Jurkat, Clone E6-1 (cell line): ENCODE measurements around the gene FCGBP.
A peak's percentile ranks its signal among the peaks of the same experiment; 100 is the strongest.
"Not testable (repeated sequence)": the region's sequence is repeated elsewhere in the genome, so short reads cannot be mapped to it uniquely, and the experiment has no call there.

Experiments
- DNase-seq: peaks from one replicate; pipeline ENCODE4 v3.0.0-alpha.2; 2011; ENCODE audit warnings: low read depth, low spot score
- H3K4me3 ChIP-seq: 2 replicates; pipeline ENCODE4 v1.5.1; 2011; ENCODE audit warnings: mild to moderate bottlenecking, low read length, control low read depth, moderate library complexity

The FCGBP gene

DNA sequence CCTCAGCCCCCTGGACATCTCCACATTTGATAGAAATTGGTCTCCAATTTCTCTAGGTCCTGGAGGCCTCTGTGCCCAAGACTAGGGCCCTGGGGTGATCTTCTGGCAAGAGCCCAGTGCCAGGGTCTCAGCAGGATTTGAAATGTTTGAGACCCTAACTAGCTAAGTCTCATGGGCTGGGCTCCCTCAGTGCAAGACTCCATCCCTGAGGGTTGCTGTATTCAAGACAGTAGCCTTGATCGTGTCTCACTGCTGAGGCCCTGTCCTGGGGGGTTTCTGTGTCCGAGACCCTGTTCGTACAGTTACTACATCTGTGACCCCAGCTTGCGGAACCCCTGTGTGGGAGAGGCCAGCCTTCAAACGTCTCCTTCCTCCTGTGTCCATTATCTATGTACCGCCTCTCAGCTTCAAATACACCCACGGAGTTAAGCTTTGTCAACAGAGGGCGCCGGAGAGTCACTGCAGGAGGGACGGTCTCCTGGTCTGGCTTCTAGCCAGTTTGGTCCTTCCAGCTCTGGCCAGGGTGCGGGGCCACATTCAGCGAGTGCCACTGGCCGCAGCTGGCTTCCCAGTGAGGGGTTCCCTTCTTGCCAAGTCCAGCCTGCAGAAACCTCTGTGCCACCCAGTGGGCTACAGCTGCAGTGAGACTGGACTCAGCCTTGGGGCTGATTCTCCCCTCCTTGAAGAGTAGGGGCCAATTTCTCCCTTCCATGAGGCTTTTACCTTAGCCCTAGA is 36.8 kb downstream of the FCGBP start:
- not testable (repeated sequence) for H3K4me3 ChIP-seq, DNase-seq

DNA sequence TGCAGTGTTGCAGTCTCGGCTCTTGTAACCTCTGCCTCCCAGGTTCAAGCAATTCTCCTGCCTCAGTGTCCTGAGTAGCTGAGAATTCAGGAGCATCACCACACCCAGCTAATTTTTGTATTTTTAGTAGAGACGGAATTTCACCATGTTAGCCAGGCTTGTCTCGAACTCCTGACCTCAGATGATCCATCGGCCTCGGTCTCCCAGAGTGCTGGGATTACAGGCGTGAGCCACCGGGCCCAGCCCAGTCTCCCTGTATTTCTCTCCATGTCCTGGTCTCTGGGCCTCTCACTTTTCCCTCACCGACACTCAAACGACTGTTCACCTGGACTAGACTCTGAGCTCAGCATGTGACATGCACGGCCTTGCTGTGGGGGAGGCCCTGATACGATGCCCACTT is 39.3 kb downstream of the FCGBP start:
- H3K4me3 ChIP-seq, DNase-seq: not testable (repeated sequence)

- H3K4me3 ChIP-seq, DNase-seq: not testable (repeated sequence)
Observed at GRCh38 chr19:39894236-39894606, 40.2 kb downstream of the FCGBP start.

DNA sequence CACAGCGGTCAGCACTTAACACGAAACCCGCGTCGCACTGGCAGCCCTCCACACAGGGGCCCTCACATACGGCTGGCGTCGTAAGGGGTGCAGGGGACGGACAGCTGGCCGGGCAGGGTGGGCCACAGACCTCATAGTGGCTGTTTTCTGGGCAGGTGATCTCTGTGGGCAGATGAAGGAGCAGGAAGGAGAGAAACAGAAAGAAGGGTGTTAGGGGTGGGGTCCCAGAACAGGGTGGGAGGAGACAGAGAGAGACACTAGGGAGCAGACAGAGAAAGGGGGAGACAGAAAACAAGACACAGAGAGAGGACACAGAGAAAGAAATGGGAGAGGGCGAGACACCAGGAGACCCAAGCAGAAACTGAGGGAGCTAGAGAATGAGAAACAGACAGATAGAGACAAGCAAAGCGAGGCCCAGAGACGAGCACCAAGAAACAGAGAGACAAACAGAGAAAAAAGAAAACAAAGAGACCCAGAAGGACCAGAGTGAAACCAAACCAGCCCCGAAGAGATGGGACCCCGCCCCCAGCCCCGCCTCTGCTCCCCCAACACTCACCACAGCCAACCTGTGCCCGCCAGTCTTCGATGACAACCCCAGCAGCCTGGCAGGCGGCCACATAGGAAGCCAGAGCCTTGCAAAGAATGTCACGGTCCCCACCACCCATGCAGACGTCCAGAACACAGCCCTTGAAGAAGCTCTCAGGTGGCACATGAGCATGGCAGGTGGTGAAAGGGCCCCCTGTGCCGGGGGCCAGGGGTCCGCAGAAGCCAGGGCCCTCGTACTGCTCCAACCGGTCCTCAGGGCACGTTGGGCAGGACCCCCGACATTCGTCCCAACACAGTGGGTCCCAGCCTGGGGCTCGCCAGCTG is 40.8 kb downstream of the FCGBP start:
- not testable (repeated sequence) for H3K4me3 ChIP-seq
- DNase-seq = peak; percentile 5

GRCh38 chr19:39892506-39892902 is 41.9 kb downstream of the FCGBP start:
- H3K4me3 ChIP-seq, DNase-seq: not testable (repeated sequence)

DNA sequence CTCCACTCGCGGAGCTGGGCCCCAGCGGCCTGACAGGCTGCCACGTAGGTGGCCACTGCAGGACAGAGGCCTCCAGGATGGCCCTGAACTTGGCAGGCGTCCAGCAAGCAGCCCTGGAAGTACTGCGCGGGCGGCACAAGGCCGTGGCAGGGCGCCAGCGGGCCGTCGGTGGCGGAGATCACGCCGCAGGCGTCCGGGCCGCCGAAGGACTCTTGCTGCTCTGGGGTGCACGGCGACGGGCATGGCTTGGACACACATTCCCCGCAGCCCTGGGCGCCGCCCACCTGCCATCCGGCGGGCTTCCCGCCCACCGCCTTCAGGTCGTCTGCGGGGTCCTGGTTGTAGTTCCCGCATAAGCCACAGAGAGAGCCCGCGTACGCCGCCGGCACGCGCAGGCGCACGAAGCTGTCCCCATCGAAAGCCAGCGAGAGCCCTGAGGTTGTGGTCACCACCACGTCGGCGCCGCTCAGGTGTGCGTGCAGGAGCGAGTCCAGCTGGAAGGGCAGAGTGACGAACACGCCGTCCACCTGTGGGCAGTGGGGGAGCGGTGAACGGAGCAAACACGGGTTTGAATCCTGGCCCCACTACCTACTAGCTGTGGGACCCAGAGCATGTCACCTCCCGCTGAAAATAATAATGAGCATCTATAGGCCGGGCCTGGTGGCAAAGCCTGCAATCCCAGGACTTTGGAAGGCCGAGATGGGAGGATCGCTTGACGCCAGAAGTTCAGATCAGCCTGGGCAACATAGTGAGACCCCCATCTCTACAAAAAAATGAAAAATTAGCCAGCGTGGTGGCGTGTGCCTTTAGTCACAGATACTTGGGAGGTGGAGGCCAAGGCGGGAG is 42.6 kb downstream of the FCGBP start:
- not testable (repeated sequence) for H3K4me3 ChIP-seq, DNase-seq

- DNase-seq = no peak
- no peak overlapping the region for H3K4me3 ChIP-seq
Observed at GRCh38 chr19:39890755-39891551, 43.5 kb downstream of the FCGBP start.

DNA sequence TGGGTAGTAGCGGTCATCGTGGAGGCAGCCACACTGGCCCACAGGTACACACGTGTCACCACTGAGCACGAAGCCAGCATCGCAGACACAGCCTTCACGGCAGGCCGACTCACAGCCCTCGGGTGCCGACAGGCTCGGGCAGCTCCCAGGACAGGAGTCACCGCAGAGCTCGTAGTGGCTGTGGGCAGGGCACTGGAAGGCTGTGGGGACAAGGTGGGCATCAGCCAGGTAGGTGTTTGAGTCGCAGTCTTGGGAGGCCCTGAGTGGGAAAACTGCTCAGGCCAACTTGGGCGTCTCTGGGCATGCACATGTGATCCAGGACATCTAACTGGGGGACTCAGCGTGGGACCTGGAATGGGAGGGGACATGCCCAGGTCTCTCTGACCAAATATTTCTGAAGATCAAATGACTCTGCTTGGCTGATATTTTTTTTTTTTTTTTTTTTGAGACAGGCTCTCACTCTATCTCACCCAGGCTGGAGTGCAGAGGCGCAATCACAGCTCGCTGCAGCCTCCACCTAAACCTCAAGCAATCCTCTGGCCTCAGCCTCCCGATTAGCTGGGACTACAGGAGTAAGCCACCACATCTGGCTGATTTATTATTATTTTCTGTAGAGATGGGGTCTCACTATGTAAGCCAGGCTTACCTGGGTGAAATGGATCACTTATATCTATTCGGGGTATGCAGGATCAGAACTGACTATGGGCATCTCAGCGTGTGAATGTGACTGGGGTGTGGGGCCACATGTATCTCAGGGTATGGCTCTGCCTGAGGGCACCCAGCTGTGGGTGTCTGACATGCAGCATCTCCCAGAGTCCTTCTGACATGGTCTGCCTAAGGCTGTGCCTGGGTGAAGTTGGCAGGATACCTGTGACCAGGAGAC is 44.3 kb downstream of the FCGBP start:
- H3K4me3 ChIP-seq, DNase-seq: not testable (repeated sequence)

- not testable (repeated sequence) for DNase-seq
Observed at GRCh38 chr19:39887456-39887951, 46.9 kb downstream of the FCGBP start.

DNA sequence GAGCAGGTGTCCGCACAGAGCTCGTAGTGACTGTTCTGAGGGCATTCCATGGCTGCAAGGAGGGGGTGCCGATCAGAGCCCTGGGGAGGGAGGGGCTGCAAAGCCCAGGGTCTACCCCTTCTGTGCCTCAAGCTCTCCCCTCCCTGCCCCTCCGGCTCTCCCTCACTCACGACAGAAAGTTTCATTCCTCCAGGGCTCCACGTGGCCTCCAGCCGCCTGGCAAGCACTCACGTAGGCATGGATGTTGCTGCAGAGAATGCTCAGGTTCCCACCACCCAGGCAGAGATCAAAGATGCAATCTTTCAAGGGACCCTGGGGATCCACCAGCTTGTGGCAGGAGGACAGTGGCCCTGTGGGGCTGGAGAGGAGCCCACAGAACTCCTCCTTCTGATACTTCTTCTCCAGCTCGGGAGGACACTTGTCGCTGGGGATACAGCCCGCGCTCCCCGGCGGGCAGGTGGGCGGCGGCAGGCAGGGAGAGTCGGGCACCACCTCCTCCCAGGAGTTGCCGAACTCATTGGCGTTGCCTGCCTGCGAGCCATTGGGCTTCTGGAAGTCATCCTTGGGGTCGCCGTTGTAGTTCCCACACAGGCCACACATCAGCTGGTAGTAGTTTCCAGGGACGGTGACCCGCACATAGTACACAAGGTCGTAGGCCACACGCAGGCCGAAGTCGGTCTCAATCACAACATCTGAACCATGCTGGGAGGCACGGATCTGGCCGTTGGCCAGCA is 48.4 kb downstream of the FCGBP start:
- H3K4me3 ChIP-seq, DNase-seq: not testable (repeated sequence)

More at GRCh38 chr19:39887456-39887951, 46.9 kb downstream of the FCGBP start:
- H3K4me3 ChIP-seq = not testable (repeated sequence)

GRCh38 chr19:39884721-39885120 is 49.7 kb downstream of the FCGBP start:
- H3K4me3 ChIP-seq, DNase-seq: not testable (repeated sequence)
